GM23248 (cell line): ENCODE results near the gene TJAP1. TPM values are rescaled to one million over a fixed set of nuclear protein-coding genes. Genes with fewer than 3 reads are reported as not detected.
A peak's percentile ranks its signal among the peaks of the same experiment; 100 is the strongest.

Source experiments
- DNase-seq: peaks from one replicate; pipeline ENCODE4 v3.0.0-alpha.2; 2015
- H2AFZ ChIP-seq: fragments of 200-600 bp; sonication (generic); 2 replicates; pipeline ENCODE4 v1.6.1; 2016; ENCODE audit warnings: antibody characterized with exemption
- H3F3A ChIP-seq: fragments of 200-600 bp; sonication (generic); 2 replicates; pipeline ENCODE4 v1.6.1; 2016; ENCODE audit warnings: mild to moderate bottlenecking, antibody characterized with exemption, mixed run types; ENCODE audit not compliant: insufficient read depth
- H3K27ac ChIP-seq: fragments of 200-600 bp; sonication (generic); 2 replicates; pipeline ENCODE4 v1.5.1; 2016; ENCODE audit warnings: mild to moderate bottlenecking
- H3K27me3 ChIP-seq: fragments of 200-600 bp; sonication (generic); replicated peaks from 2 replicates; pipeline ENCODE4 v1.6.1; 2016; ENCODE audit warnings: mild to moderate bottlenecking; ENCODE audit not compliant: insufficient read depth
- H3K36me3 ChIP-seq: fragments of 200-600 bp; sonication (generic); 2 replicates; pipeline ENCODE4 v1.6.1; 2016; ENCODE audit warnings: low read depth, mild to moderate bottlenecking
- H3K4me1 ChIP-seq: fragments of 200-600 bp; sonication (generic); 2 replicates; pipeline ENCODE4 v1.6.1; 2016; ENCODE audit warnings: mild to moderate bottlenecking; ENCODE audit not compliant: insufficient read depth
- H3K4me2 ChIP-seq: fragments of 200-600 bp; sonication (generic); one replicate; pipeline ENCODE4 v1.6.1; 2016; ENCODE audit warnings: mild to moderate bottlenecking; ENCODE audit not compliant: unreplicated experiment
- H3K4me3 ChIP-seq: fragments of 200-600 bp; sonication (generic); 2 replicates; pipeline ENCODE4 v1.5.1; 2016; ENCODE audit warnings: mild to moderate bottlenecking
- H3K79me2 ChIP-seq: fragments of 200-600 bp; sonication (generic); 2 replicates; pipeline ENCODE4 v1.6.1; 2016; ENCODE audit warnings: mild to moderate bottlenecking; ENCODE audit not compliant: insufficient read depth
- H3K9ac ChIP-seq: fragments of 200-600 bp; sonication (generic); 2 replicates; pipeline ENCODE4 v1.6.1; 2016; ENCODE audit warnings: mild to moderate bottlenecking
- H3K9me2 ChIP-seq: fragments of 200-600 bp; sonication (generic); 2 replicates; pipeline ENCODE4 v1.6.1; 2016; ENCODE audit warnings: mixed run types, mild to moderate bottlenecking, moderate library complexity; ENCODE audit not compliant: insufficient read depth
- H3K9me3 ChIP-seq: fragments of 200-600 bp; sonication (generic); one replicate; pipeline ENCODE4 v1.6.1; 2017; ENCODE audit warnings: low read depth
- H4K20me1 ChIP-seq: fragments of 200-600 bp; sonication (generic); 2 replicates; pipeline ENCODE4 v1.6.0; 2016; ENCODE audit not compliant: insufficient read depth
- EZH2 ChIP-seq: fragments of 200-600 bp; sonication (generic); IDR thresholded peaks from 2 replicates; pipeline ENCODE4 v1.6.1; 2018; ENCODE audit warnings: antibody characterized with exemption, mild to moderate bottlenecking; ENCODE audit not compliant: insufficient read depth, poor library complexity, severe bottlenecking
- EZH2phosphoT487 ChIP-seq: fragments of 200-600 bp; sonication (generic); IDR thresholded peaks from 2 replicates; pipeline ENCODE4 v1.6.1; 2018; ENCODE audit warnings: antibody characterized with exemption, moderate library complexity, mild to moderate bottlenecking, low read depth; ENCODE audit not compliant: insufficient read depth
- WGBS, 2 experiments: methylation state at CpG; one replicate each; pipeline ENCODE4 v1.1.6; 2015 to 2017; ENCODE audit warnings: low lambda C conversion rate in 2 of 2, low coverage in 1 of 2; ENCODE audit errors: missing lambda C conversion rate in 2 of 2; 5-methylcytosine and 5-hydroxymethylcytosine counted together
- in situ Hi-C: fragments of 300-500 bp; cut with MboI; formaldehyde crosslinking; loops from 2 replicates; pipeline ENCODE4 v1.15.0; 2020
- polyA plus RNA-seq: library from polyadenylated mRNA; unstranded; fragments of >200 nt; fragmentation: Nextera tagmentation; extraction: Ambion mirVana; gene quantifications from 2 replicates; pipeline ENCODE4 v1.2.1, GENCODE V29; 2016
- total RNA-seq: library from RNA; depleted of rRNA; stranded (reverse); fragments of >200 nt; shearing (Covaris generic); gene quantifications from 2 replicates; pipeline ENCODE4 v1.2.3, GENCODE V29; 2014; rRNA removed

Gene TJAP1
- total RNA-seq (17.7 and 32.9 TPM in 2 replicates), polyA plus RNA-seq (12.7 and 16.0 TPM in 2 replicates)

DNA sequence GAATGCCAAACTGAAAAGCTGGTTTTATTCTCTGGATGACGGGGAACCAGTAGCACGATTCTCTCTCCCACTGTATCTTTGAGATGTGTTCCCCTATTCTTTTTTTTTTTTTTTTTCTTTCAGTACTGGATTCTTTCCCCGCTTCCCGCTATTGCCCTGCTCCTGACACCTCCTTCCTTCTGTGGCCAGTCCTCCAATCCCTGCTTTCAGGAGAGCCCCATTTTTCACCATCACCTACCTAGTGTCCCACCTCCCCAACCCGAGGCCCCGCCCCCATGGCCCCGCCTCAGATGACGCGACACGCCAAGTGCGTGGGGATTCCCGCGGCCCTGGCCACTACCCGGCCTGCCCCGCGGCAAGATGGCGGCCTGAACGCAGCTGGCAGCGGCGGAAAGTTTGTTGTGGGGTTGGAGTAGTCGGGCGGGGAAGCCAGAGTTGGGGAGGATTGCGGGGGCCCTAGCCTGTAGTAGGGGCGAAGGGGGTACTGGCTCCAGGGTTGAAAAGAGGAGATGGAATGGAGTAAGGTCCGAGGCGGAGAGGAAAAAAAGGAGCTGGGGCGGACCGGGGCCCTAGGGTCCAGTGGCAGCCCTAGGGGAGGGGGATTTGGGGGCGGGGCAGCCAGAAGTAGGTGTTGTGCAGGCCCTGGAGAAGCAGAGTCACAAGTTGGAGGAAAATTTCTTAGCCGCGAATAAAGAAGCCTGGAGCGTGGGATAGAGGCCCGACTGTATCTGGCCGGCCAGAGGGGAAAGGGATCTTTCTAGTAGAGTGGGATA, at the start of gene TJAP1:
TSS of gene TJAP1 (plus strand) at position 336 of the 773 bp plus-strand sequence. CDS start 21,432 bp downstream, outside the sequence.
- Histone ChIP-seq H3K9ac (peak within 1 kb of the TSS; percentile 96), H3K9me3 (no peaks in the 10 kb centered on the region), H3K4me3 (peak within 1 kb of the TSS; percentile 93), H3K9me2 (no peaks in the 10 kb centered on the region), H3K4me2 (peak within 1 kb of the TSS; percentile 89), H4K20me1 (no peaks in the 10 kb centered on the region), H3K27ac (peak within 1 kb of the TSS; percentile 45), H3K79me2 (no peaks in the 10 kb centered on the region; the same call in none of the 2 replicates), H2AFZ (peak within 1 kb of the TSS; percentile 94), H3K4me1 (peaks cover 10% of the 10 kb centered on the region), H3K27me3 (no peaks in the 10 kb centered on the region), H3F3A (peaks cover 7% of the 10 kb centered on the region; the same call in 1 of the 2 replicates), H3K36me3 (no peaks in the 10 kb centered on the region)
- DNase-seq: peak; percentile 92
- TF ChIP-seq EZH2phosphoT487 (no peak), EZH2 (no peak)
- in situ Hi-C loops: no loop called here
- WGBS, 2 experiments: 3% methylated on average over 24 to 34 of the region's 34 CpGs

- Histone ChIP-seq H3K4me1 (peaks cover 6% of the 10 kb centered on the region; the same call in 1 of the 2 replicates), H3K9me2 (no peaks in the 10 kb centered on the region), H3K36me3 (no peaks in the 10 kb centered on the region), H3K27me3 (no peaks in the 10 kb centered on the region), H3K4me3 (peak overlapping the region; percentile 93), H3K27ac (peak overlapping the region; percentile 72), H3K79me2 (peaks cover 45% of the 10 kb centered on the region), H3K9ac (peak overlapping the region; percentile 86), H3F3A (no peaks in the 10 kb centered on the region; the same call in 1 of the 2 replicates), H4K20me1 (no peaks in the 10 kb centered on the region), H3K4me2 (peak overlapping the region; percentile 95), H3K9me3 (no peaks in the 10 kb centered on the region), H2AFZ (peak overlapping the region; percentile 98)
- TF ChIP-seq EZH2phosphoT487 (no peak), EZH2 (no peak)
- DNase-seq: no peak
- in situ Hi-C loops: no loop called here
- 9 to 10% methylated on average over 12 of the region's 12 CpGs for WGBS, 2 experiments
These were observed 49.2 kb upstream of the TJAP1 start for GRCh38 chr6:43428112-43428570.

- Histone ChIP-seq H3K79me2 (peaks cover 45% of the 10 kb centered on the region), H3K36me3 (no peaks in the 10 kb centered on the region), H3K4me3 (peak overlapping the region; percentile 93), H3K9ac (peak overlapping the region; percentile 86), H3K4me2 (peak overlapping the region; percentile 95), H3F3A (no peaks in the 10 kb centered on the region; the same call in 1 of the 2 replicates), H2AFZ (peak overlapping the region; percentile 98; the same call in 1 of the 2 replicates), H3K9me3 (no peaks in the 10 kb centered on the region), H3K4me1 (peaks cover 6% of the 10 kb centered on the region; the same call in 1 of the 2 replicates), H3K9me2 (no peaks in the 10 kb centered on the region), H4K20me1 (no peaks in the 10 kb centered on the region), H3K27me3 (no peaks in the 10 kb centered on the region), H3K27ac (no peak overlapping the region)
- TF ChIP-seq EZH2phosphoT487: no peak
- TF ChIP-seq EZH2: no peak
- in situ Hi-C loops: no loop called here
- peak; percentile 13 for DNase-seq
- 71 to 72% methylated on average over 3 of the region's 3 CpGs for WGBS, 2 experiments
These were observed 48.5 kb upstream of the TJAP1 start for GRCh38 chr6:43428874-43429273.

DNA sequence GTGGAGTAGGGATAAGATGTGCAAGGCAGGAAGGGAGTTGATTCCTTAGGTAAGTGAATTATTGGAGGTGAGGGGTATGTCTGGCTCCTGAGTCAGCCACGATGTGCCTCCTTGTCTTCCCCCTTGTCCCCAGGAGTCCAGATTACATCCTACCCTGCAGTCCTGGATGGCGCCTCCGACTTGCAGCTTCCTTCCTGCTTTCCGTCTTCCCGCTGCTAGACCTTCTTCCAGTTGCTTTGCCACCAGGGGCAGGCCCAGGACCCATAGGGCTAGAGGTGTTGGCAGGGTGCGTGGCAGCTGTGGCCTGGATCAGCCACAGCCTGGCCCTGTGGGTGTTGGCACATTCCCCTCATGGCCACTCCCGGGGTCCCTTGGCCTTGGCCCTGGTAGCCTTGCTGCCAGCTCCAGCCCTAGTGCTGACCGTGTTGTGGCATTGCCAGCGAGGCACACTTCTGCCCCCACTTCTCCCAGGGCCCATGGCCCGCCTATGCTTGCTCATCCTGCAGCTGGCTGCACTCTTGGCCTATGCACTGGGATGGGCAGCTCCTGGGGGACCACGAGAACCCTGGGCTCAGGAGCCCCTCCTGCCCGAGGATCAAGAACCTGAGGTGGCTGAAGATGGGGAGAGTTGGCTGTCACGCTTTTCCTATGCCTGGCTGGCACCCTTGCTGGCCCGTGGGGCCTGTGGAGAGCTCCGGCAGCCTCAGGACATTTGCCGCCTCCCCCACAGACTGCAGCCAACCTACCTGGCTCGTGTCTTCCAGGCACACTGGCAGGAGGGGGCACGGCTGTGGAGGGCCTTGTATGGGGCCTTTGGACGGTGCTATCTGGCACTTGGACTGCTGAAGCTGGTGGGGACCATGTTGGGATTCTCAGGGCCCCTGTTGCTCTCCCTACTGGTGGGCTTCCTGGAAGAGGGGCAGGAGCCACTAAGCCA, 45.1 kb upstream of the TJAP1 start:
- H3K4me1 ChIP-seq: peaks cover 19% of the 10 kb centered on the region
- no peaks in the 10 kb centered on the region for H4K20me1 ChIP-seq
- in situ Hi-C loops: no loop called here
- no peaks in the 10 kb centered on the region for H3K9me3 ChIP-seq
- no peak overlapping the region for H3K9ac ChIP-seq
- H2AFZ ChIP-seq: no peak overlapping the region
- DNase-seq: no peak
- no peak overlapping the region for H3K27ac ChIP-seq
- no peaks in the 10 kb centered on the region for H3K36me3 ChIP-seq
- no peak for TF ChIP-seq EZH2
- TF ChIP-seq EZH2phosphoT487: no peak
- no peak overlapping the region for H3K4me2 ChIP-seq
- 89 to 92% methylated on average over 18 to 19 of the region's 19 CpGs for WGBS, 2 experiments
- peaks cover 16% of the 10 kb centered on the region for H3F3A ChIP-seq
- H3K27me3 ChIP-seq: no peaks in the 10 kb centered on the region
- no peak overlapping the region for H3K4me3 ChIP-seq
- peaks cover 45% of the 10 kb centered on the region for H3K79me2 ChIP-seq
- H3K9me2 ChIP-seq: no peaks in the 10 kb centered on the region
